NCI-H1048 (cell line): ENCODE measurements around the gene FICD.

Source experiments
- DNase-seq: peaks from one replicate; lab custom pipeline; 2025; lab: John Stamatoyannopoulos, UW

FICD gene

DNA sequence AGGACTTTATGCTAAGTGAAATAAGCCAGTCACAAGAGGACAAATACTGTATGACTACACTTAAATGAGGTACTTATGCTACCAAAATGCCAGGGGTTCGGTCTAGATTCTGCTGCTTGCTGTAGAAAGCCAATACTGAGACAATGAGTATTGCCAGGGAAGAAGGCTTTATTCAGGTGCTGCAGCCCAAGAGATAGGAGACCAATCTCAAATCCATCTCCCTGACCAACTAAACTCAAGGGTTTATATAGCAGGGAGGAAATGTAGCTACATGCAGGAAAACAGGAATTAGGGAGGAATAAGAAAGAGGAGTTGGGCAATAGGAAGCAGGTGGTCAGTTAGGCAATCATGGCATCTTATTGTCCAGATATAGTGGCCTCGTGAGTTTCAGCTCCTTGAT is 12.2 kb upstream of the FICD start:
- no peak for DNase-seq

DNA sequence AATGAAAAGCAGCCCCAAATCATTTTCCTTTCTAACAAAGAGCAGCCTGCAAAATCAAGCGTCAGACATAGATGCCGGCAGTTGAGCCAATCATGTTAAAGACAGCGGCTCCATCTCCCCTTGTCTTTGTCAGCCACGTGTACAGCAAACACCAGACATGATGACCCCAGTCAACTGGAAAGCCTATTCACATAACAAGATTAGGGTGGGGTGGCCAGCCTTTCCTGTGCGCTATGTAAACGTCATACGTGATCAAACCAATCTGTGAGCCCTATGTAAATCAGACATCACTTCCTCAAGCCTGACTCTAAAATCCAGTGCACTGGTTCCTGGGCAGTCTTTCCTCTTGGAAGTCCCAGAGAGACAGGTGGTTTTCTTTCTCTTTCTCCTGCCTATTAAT is 9.9 kb upstream of the FICD start:
- no peak for DNase-seq

DNA sequence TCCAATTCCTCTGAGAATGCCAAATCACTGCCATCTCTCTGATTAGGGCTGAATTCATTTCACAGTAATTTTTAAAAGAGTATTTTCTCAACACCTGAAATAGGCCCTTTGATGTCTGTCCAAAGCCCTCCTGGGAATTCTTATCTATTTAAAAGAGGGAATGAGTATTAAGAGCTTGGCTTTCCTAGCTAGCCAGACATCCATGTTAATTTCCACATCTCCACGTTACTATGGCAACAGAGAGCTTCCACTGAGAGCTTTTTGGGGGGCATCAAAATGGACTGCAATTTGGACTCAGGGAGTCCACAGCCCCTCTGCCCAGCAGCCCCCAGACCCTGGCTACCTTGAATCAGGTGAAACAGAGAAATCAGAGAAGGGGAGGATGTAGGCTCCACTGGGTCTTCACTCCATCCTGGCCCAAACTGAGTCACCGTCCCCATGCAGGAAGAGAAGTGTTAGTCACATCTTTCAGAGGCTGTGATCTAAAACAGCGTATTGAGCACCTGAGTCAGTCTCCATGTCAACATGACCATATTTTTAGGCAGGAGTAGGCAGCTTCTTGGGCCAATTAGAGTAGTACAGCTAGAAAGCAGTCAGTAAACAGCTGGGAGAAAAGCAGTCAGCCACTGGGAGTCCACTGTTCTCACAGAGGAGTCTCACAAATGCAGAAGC is 7.0 kb upstream of the FICD start:
- no peak for DNase-seq

DNA sequence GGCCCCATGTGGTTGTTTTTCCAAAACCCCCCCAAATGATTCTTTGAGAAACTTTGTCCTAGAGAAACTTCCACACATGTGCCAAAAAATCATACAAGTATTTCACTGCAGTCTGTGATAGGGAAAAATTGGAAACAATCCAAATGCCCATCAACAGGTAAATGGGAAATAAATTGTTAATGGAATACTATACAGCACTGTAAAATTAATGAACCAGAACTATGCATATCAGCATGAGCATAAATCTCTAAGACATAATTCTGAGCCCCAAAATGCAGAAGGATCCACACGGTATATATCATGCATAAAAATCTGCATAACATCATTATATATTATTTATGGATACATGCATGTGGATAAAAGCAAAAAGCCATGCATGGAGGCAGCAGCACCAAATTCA is 5.3 kb upstream of the FICD start:
- DNase-seq: no peak

DNA sequence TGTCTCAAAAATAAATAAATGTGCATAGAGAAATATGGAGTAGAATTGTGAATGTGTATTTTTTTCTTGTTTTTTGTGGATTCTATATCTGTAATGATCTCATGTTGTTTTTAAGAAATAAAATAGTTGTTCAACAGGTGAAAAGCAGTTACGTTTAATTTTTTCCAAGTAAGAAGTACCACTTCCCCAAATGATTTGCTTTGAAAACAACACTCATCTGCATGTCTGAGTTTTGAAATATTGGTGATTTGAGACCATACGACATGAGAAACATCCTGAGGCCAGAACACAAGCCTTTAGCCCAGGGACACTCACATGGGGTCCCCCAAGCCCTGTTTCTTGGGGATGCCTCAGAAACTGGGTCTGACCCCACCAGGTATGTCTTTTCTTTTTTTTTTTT is 4.2 kb upstream of the FICD start:
- DNase-seq: no peak

DNA sequence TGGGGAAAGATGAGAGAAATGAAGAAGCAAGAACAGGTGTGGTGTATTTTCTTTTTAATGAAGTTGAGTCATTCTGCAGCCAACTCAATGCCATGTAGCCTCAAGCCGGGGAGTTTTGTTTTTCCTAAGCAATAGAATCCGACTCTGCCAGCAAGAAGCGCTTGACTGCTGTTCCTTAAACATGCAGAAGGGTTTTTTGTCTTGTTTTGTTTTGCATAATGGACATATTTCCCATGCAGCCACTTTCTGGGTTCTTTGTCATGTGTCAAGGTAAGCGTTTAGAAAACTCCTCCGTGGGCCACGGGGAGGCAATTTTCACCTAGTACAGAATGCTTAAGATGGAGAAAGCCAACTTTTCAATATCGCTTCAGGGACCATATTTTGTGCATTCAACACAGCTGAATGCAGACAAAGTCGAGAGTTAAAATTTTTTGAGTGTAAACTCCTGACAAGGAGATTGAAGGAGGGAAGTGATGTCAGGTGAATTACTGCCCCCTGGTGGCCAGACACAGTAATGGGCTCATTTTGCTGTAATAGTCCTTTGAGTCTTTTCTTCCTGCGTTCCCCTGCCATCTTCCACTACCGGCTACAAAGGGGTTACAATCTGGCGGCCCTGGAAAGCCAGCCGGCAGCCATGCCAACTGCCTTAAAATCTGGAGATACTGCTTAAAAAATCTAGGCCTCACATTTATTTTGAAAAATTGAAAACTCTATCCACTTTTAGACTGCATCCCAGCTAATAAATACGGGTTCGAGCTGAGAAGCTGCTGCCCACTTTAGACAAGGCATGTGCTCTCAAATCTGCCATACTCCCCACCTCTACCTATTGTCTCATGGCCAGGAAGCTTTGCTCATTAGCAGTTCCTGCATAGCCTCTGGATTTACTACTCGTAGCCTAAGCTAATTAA is 3.2 kb upstream of the FICD start:
- no peak for DNase-seq

DNA sequence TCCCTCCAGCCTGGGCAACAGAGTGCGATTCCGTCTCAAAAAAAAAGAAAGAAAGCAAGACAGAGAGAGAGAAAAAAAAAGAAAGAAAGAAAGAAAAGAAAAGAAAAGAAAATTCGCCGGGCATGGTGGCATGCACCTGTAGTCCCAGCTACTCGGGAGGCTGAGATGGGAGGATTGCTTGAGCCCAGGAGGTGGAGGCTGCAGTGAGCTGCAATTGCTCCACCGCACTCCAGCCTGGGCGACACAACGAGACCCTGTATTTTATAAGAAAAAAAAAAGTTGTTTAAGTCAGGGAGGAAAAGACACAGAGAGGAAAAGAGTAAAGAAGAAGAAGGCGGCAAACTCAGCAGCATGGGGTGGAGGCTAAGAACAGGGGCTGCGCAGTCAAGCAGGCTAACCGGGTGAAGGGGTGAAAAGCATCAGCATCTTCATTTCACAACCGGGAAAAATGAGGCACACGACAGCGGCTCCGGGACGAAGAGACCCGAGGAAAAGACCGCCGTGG is 557 bp upstream of the FICD start:
- no peak for DNase-seq

DNA sequence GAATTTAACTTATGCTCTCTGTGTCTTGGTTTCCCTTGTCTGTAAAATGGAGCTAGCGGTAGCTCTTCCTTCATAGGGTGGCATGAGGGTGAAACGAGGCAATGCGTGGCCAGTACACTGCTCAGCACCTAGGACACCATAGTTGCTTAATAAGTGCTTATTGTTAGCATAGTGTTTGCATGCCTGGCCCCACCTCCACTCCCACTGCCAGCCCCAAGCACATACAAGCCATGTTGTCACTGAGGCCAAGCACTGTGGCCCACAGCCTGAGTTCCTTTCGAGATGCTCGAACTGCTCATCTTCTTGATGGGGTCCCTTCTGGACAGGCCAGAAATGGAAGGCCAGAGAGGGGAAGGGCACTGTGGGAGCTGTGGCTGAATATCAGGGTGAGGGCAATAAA is 839 bp downstream of the FICD start:
- no peak for DNase-seq

DNA sequence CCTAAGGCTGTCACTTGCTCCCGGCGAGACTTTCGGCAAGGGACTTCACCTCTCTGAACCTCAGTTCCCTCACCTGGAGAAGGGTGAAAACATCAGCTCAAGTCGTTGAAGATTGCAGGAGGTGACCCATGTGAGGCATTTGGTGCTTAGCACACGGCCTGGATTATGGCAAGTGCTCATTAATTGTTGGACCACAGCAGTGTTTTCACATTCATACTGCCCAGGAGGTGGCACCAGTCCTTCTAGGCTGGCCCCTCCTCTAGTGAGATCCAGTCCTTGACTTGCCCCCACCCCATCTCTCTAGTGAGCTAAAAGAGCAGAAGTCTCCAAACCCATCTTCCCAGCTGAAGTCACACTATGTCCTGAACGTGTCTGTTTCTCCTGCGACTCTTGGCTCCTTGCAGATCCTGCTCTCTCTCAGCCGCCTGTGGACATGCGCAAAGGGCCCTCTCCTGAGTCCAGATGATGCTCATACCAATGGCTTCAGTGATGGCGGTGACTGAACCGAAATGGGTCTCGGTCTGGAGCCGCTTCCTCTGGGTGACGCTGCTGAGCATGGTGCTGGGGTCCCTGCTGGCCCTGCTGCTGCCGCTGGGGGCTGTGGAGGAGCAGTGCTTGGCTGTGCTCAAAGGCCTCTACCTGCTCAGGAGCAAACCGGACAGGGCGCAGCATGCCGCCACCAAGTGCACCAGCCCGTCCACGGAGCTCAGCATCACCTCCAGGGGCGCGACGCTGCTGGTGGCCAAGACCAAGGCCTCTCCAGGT is 1.6 kb downstream of the FICD start:
- DNase-seq: no peak

DNA sequence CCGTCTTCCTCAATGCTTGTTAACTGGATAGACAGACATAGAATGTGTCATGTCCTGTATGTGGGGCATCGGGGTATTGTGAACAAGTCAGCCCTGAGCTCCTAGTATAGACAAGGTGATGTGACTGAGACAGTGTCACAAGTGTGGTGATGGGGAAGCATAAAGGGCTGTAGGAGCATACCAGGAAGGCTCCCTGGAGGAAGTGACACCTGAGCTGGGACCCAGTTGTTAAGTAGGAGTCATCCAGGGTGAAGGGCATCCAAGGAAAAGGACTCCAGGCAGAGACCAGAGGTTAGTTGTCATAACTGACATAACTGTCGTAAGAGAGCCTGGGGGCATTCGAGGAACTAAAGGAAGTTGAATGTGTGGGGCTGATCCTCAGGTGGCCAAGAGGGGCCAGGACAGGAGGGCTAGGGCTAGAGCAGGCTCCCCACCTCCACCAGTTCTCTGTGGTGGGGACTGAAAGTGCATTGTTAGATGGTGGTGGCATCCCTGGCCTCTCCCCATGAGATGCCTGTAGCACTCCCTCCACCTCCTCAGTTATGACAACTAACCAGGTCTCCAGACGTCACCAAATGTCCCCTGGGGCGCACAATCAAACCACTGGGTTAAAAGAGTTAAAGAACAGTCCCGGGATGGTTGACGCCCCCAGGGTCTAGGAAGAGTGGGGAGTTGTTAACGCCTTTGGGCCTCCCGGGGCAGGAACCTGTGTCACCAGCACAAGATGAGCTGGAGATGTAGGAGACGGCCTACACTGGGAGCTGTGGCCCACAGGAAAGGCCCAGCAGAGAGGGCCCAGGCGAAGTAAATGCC is 2.4 kb downstream of the FICD start:
- no peak for DNase-seq

DNA sequence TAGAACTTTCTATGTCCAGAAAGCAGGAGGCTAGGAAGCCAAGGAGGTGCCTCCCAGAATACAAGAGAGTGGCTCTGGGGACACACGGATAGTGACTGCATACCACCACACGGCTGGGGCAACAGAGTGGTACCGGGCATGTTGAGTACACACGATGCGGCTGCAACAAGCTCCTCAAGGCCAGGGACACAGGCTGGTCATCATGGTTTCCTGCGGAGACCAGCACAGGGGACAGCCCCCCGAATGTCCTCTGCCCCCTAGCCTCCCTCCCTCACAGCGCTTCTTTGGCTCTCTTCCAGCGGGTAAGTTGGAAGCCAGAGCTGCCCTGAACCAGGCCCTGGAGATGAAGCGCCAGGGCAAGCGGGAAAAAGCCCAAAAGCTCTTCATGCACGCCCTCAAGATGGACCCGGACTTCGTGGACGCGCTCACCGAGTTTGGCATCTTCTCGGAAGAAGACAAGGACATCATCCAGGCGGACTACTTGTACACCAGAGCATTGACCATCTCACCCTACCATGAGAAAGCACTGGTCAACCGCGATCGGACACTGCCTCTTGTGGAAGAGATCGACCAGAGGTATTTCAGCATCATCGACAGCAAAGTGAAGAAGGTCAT is 3.1 kb downstream of the FICD start:
- DNase-seq: no peak

DNA sequence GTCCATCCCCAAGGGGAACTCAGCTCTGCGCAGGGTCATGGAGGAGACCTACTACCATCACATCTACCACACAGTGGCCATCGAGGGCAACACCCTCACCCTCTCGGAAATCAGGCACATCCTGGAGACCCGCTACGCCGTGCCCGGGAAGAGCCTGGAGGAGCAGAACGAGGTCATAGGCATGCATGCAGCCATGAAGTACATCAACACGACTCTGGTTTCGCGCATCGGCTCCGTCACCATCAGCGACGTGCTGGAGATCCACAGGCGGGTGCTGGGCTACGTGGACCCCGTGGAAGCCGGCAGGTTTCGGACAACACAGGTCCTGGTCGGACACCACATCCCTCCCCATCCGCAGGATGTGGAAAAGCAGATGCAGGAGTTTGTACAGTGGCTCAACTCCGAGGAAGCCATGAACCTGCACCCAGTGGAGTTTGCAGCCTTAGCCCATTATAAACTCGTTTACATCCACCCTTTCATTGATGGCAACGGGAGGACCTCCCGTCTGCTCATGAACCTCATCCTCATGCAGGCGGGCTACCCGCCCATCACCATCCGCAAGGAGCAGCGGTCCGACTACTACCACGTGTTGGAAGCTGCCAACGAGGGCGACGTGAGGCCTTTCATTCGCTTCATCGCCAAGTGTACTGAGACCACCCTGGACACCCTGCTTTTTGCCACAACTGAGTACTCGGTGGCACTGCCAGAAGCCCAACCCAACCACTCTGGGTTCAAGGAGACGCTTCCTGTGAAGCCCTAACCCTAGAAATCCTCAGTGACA is 3.8 kb downstream of the FICD start:
- no peak for DNase-seq

DNA sequence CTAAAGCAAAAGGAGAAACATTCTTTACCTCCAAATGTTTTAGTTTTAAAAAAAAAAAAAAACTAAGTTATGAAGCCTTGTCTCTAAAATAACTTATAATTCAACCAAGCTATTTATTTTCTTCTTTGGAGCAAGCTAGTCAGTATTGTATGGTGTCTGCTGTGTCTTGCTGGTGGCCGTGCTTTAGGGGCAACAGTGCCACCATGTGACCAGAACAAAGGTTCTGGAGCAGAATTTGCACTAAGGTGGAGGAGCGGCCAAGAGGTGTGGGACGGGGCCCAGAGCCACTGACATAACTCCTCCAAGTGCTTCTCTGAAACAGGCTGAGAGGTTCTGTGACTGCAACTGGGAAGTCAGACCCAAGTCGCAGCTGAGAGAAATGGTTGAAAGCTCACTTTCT is 4.5 kb downstream of the FICD start:
- no peak for DNase-seq

DNA sequence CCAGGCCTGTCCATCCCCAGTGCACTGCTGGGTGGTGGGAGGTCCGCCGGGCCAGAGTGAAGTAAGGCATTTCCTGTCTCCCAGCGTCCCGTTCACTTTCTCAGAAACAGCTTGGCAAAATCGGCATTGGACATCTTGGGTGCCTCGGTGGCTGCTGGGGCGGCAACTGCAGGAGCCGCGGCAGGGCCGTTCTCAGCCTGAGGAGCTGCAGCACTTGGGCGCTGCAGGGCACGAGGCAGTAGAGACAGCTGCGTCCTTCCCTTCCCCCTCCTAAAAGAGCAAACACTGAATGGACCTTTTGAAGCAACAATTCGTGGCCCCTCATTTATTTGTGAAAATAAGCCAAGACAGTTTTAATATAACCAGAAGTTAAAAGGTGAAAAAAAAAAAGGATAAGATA is 8.3 kb downstream of the FICD start:
- DNase-seq: no peak

DNA sequence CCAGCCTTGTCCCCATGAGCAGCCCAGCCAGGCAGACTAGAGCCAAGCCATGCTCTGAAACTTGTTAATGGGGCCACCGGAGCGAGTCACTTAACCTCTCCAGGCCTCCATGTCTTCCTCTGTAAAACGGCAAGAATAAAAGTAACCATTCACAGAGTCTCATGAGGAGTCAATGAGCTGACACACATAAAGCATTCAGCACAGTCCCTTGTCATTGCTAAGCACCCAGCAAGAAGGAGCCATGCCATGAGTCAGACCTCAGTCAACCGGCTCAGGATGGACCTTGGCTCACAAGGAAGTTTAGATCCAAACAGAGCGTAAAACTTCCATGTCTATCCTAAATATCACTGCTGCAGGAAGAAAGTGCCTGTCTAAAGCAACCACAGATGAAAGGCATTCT is 10.6 kb downstream of the FICD start:
- DNase-seq: no peak

DNA sequence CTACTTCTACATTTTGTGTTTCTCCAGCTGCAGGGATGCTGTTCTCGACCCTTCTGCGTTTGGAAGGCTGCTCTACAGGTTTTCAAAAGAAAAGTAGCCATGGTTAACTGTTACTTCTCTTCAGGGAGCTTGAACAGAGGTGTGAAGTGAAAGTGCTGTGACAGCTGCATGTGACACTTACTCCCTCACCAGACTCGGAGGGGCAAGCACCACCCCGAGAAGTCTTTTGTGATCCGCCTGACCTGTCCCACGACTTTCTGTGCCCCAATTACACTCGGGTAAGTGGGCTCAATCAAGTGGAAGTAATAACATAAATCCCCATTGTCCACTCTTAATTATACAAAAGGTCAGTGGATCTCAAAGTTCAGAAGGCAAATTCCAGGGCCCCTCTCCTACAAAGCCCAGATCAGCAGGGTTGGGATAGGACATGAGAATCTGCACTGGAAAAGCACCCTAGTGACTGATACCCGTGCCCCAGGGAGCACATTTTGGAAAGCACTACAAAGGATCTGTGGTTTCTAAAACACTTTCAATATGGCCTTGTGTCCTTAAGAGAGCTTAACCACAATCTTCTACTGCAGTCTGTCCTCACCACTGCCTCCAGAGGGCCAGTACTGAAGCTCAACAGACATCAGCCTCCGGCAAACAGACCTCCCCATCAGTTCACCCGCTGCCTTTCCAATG is 11.5 kb downstream of the FICD start:
- DNase-seq: no peak

DNA sequence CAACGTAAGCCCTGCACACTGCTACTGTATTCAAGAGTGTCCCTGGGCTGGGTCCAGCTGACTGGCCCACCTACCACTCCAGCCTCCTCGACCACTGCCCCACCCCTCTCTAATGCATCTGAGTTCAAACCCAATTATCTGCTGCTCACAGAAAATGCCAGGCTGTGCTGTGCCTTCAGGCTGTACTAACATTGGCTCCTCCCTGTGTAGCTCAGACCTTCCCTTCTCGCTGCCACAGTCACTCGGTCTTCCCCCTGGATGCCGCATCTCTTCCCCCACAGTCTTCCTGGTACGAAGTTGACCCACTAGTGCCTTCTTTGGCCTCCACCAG is 12.1 kb downstream of the FICD start:
- DNase-seq: no peak

DNA sequence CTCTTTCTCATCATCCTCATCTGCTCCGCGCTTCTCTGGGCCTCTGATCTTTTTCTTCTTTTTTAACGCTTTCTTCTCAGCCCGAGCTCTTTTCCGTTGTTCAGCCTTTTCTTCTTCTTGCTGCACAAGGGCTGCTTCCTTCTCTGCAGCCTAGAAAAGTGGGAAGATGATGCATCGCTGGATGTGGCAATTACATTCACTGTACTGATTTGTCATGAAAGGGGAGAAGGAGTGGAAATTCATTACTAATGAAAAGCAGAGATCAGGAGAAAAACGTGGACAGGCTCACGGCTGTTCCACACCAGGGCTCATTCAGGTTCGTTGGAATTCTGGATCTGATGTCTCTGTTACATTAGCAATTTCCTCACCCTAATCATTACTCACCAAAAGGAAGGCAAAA is 15.1 kb downstream of the FICD start:
- no peak for DNase-seq

DNA sequence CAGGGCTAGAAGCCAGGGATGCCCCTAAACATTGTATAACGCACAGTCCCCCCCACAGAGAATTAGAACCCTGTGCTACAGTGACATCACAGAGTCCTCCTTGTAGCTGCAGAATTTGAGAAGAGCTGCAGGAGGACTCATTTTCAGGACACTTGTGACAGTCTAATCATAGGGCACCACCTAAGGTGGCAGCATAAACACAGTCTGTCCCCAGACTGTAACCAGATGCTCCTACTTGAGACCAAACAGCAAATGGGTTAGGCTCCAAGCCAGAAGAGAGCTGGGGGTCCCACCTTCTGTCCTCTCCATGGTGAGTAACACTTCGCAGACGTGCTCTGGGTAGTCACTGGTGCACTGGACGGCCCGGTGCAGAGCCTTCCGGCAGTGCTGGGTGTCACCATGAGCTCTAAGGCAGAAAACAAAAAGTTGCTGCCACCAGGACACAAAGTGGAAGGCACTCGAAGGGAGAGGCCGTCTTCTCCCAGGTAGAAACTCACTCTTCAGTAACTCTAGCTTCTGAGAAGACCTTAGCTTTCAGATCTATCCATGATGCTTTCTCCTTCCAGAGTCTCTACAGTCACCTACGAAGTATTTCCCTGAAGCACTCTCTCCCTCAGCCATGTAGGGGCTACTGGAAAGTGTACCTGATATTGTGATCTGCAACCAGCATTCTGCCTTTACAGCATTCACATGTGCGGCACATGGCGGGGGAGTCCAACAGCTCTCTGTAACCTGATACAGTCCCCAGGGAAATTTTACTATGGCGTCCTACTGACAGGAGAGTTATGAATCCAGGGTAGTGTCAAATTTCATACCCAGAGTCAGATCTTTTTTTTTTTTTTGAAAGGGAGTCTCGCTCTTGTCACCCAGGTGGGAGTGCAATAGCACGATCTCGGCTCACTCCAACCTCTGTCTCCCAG is 17.1 kb downstream of the FICD start:
- no peak for DNase-seq
